Tongue (tissue), 2 donors: ENCODE measurements around the gene ATRNL1. TPM values are rescaled to one million over a fixed set of nuclear protein-coding genes. Genes with fewer than 3 reads are reported as not detected.

Experiments used
- DNase-seq: peaks from one replicate; pipeline ENCODE4 v3.0.0-alpha.2; 2015
- total RNA-seq: library from RNA; depleted of rRNA; stranded (reverse); fragments of >200 nt; gene quantifications from one replicate; pipeline ENCODE4 v1.2.3, GENCODE V29; 2014

ATRNL1 gene
- total RNA-seq, 1 donor from 2014 or later = 11.7 TPM

- no peak for DNase-seq
These were observed 678.6 kb downstream of the ATRNL1 start for GRCh38 chr10:115771755-115772154.

- peak; percentile 7 for DNase-seq
These were observed 679.4 kb downstream of the ATRNL1 start for GRCh38 chr10:115772606-115773005.

- no peak for DNase-seq
These were observed 680.7 kb downstream of the ATRNL1 start for GRCh38 chr10:115773832-115774231.

GRCh38 chr10:115774721-115775120 is 681.6 kb downstream of the ATRNL1 start:
- no peak for DNase-seq

- no peak for DNase-seq
These were observed 684.5 kb downstream of the ATRNL1 start for GRCh38 chr10:115777646-115778045.

GRCh38 chr10:115790220-115790619 is 697.1 kb downstream of the ATRNL1 start:
- no peak for DNase-seq

- no peak for DNase-seq
These were observed 702.8 kb downstream of the ATRNL1 start for GRCh38 chr10:115795964-115796363.

GRCh38 chr10:115801457-115801856 is 708.3 kb downstream of the ATRNL1 start:
- no peak for DNase-seq

GRCh38 chr10:115801992-115802391 is 708.8 kb downstream of the ATRNL1 start:
- DNase-seq = peak; percentile 7

- no peak for DNase-seq
These were observed 709.7 kb downstream of the ATRNL1 start for GRCh38 chr10:115802911-115803310.

- no peak for DNase-seq
These were observed 721.4 kb downstream of the ATRNL1 start for GRCh38 chr10:115814542-115814941.

- peak; percentile 37 for DNase-seq
These were observed 724.8 kb downstream of the ATRNL1 start for GRCh38 chr10:115818012-115818411.

- DNase-seq = no peak
These were observed 733.2 kb downstream of the ATRNL1 start for GRCh38 chr10:115826396-115826795.

- DNase-seq = peak; percentile 20
These were observed 734.3 kb downstream of the ATRNL1 start for GRCh38 chr10:115827231-115828009.

- DNase-seq = peak; percentile 5
These were observed 735.0 kb downstream of the ATRNL1 start for GRCh38 chr10:115828182-115828581.

- peak; percentile 56 for DNase-seq
These were observed 736.5 kb downstream of the ATRNL1 start for GRCh38 chr10:115829521-115830205.

- peak; percentile 35 for DNase-seq
These were observed 737.3 kb downstream of the ATRNL1 start for GRCh38 chr10:115830265-115830970.

- no peak for DNase-seq
These were observed 737.9 kb downstream of the ATRNL1 start for GRCh38 chr10:115831016-115831415.

GRCh38 chr10:115833119-115833518 is 740.0 kb downstream of the ATRNL1 start:
- DNase-seq = no peak

GRCh38 chr10:115844591-115844990 is 751.4 kb downstream of the ATRNL1 start:
- DNase-seq = no peak

- no peak for DNase-seq
These were observed 752.8 kb downstream of the ATRNL1 start for GRCh38 chr10:115845921-115846320.

GRCh38 chr10:115846528-115846927 is 753.4 kb downstream of the ATRNL1 start:
- no peak for DNase-seq

GRCh38 chr10:115849197-115849596 is 756.0 kb downstream of the ATRNL1 start:
- DNase-seq = no peak
